ENCODE results near the gene RSF1.

The RSF1 gene

GRCh38 chr11:77747381-77747969, 73.0 kb downstream of the RSF1 start:
- no peak for ATAC-seq

- no peak for ATAC-seq
These were observed 84.0 kb downstream of the RSF1 start for GRCh38 chr11:77736473-77736872.

- ATAC-seq: no peak
These were observed 85.6 kb downstream of the RSF1 start for GRCh38 chr11:77734890-77735289.

GRCh38 chr11:77732143-77732542, 88.4 kb downstream of the RSF1 start:
- no peak for ATAC-seq

- no peak for ATAC-seq
These were observed 89.7 kb downstream of the RSF1 start for GRCh38 chr11:77730789-77731188.

GRCh38 chr11:77729063-77729462, 91.5 kb downstream of the RSF1 start:
- ATAC-seq: no peak

- no peak for ATAC-seq
These were observed 92.2 kb downstream of the RSF1 start for GRCh38 chr11:77728203-77728786.

- no peak for ATAC-seq
These were observed 94.0 kb downstream of the RSF1 start for GRCh38 chr11:77726524-77726923.

- no peak for ATAC-seq
These were observed 95.1 kb downstream of the RSF1 start for GRCh38 chr11:77725433-77725832.

- ATAC-seq: no peak
These were observed 95.9 kb downstream of the RSF1 start for GRCh38 chr11:77724636-77725035.

GRCh38 chr11:77723024-77723423, 97.5 kb downstream of the RSF1 start:
- ATAC-seq: no peak

- no peak for ATAC-seq
These were observed 110.2 kb downstream of the RSF1 start for GRCh38 chr11:77710358-77710757.

GRCh38 chr11:77705876-77706579, 114.5 kb downstream of the RSF1 start:
- no peak for ATAC-seq

- peak; percentile 74 to 85 for ATAC-seq
These were observed 115.2 kb downstream of the RSF1 start for GRCh38 chr11:77705195-77705875.

- ATAC-seq: no peak
These were observed 116.5 kb downstream of the RSF1 start for GRCh38 chr11:77704029-77704428.

- peak in 1 of 2 donors; percentile 59 for ATAC-seq
These were observed 121.1 kb downstream of the RSF1 start for GRCh38 chr11:77699425-77699824.

- no peak for ATAC-seq
These were observed 121.6 kb downstream of the RSF1 start for GRCh38 chr11:77698896-77699295.

- ATAC-seq: no peak
These were observed 122.7 kb downstream of the RSF1 start for GRCh38 chr11:77697865-77698264.

- ATAC-seq: no peak
These were observed 125.1 kb downstream of the RSF1 start for GRCh38 chr11:77695417-77695816.

- no peak for ATAC-seq
These were observed 129.9 kb downstream of the RSF1 start for GRCh38 chr11:77690649-77691048.

- ATAC-seq: no peak
These were observed 133.4 kb downstream of the RSF1 start for GRCh38 chr11:77687088-77687487.

- ATAC-seq: no peak
These were observed 143.4 kb downstream of the RSF1 start for GRCh38 chr11:77677138-77677537.

GRCh38 chr11:77672264-77672663, 148.3 kb downstream of the RSF1 start:
- ATAC-seq: no peak

All from activated CD4-positive, CD25-positive, alpha-beta regulatory T cell treated with anti-CD3 and anti-CD28 coated beads, Interleukin-2, amount 50 U/mL, for 24 hours (primary cell).